Measurements from ENCODE around the gene TTBK2. TPM values are rescaled to one million over a fixed set of nuclear protein-coding genes. Genes with fewer than 3 reads are reported as not detected.

TTBK2 gene
- total and polyA plus RNA-seq, 2 donors (not counting 1 experiment from before 2014, with no cell fraction given) = 4.3 to 39.6 TPM

GRCh38 chr15:42710662-42711061 is 209.9 kb downstream of the TTBK2 start:
- CTCF ChIA-PET = no interaction called here

More at GRCh38 chr15:42710662-42711061, 209.9 kb downstream of the TTBK2 start:
- H3K4me1 ChIP-seq (ENCODE audit: control insufficient read depth in 2 of 2, insufficient read depth in 2 of 2, low read length in 2 of 2) = no peaks in the 10 kb centered on the region
- H3K27ac ChIP-seq (ENCODE audit: low read length in 2 of 2) = no peak overlapping the region
- no peak overlapping the region for H3K4me2 ChIP-seq (replicated peaks; ENCODE audit: low read depth, low read length, poor library complexity, severe bottlenecking)
- H3K9ac ChIP-seq (ENCODE audit: low read length) = no peak overlapping the region
- no peak overlapping the region for H3K27ac Mint-ChIP-seq
- no peaks in the 10 kb centered on the region for H3K36me3 ChIP-seq (replicated peaks in 1 of 2; ENCODE audit: control extremely low read depth in 1 of 2, control insufficient read depth in 1 of 2, extremely low read depth in 1 of 2, insufficient read depth in 2 of 2, low read length in 1 of 2)
- intact Hi-C loops (cut with micrococcal nuclease) = no loop called here
- H3K9me3 Mint-ChIP-seq (ENCODE audit: insufficient read depth) = no peaks in the 10 kb centered on the region
- no peaks in the 10 kb centered on the region for H3K9me3 ChIP-seq (ENCODE audit: control extremely low read depth in 1 of 3, control insufficient read depth in 2 of 3, insufficient read depth in 1 of 3, low read length in 2 of 3)
- WGBS (ENCODE audit: insufficient coverage) = no CpG with 5 or more reads among the region's 2 CpGs
- H3K4me3 ChIP-seq (ENCODE audit: control extremely low read depth in 1 of 5, extremely low read depth in 1 of 5, insufficient read depth in 1 of 5, low read depth in 2 of 5, low read length in 4 of 5) = no peak overlapping the region
- ATAC-seq (ENCODE audit: low read depth) (no peak), DNase-seq (no peak)
- H3K27me3 Mint-ChIP-seq = no peaks in the 10 kb centered on the region
- no peaks in the 10 kb centered on the region for H4K20me1 ChIP-seq (ENCODE audit: control insufficient read depth, insufficient read depth, low read length, poor library complexity, severe bottlenecking)
- H2AFZ ChIP-seq (ENCODE audit: insufficient read depth, low read depth, low read length, poor library complexity, severe bottlenecking) = no peak overlapping the region
- no peaks in the 10 kb centered on the region for H3K4me1 Mint-ChIP-seq
- POLR2A ChIA-PET = no interaction called here
- no peak overlapping the region for H3K4me3 Mint-ChIP-seq
- H3K79me2 ChIP-seq (ENCODE audit: control insufficient read depth, insufficient read depth, low read length) = no peaks in the 10 kb centered on the region
- TF ChIP-seq CTCF (IDR thresholded peaks at IDR 0.05) (no peak), EZH2 (IDR thresholded peaks at IDR 0.05; ENCODE audit: borderline replicate concordance, insufficient read depth, low read depth, low read length, poor library complexity, severe bottlenecking) (no peak)
- no peaks in the 10 kb centered on the region for H3K27me3 ChIP-seq (replicated peaks in 1 of 4; ENCODE audit: control extremely low read depth in 1 of 4, control insufficient read depth in 3 of 4, insufficient read depth in 4 of 4, low read length in 3 of 4)

Measured in B cell (primary cell).